Nephron (organoid): Measurements from ENCODE around the gene DNAJC10.
"Not testable (repeated sequence)": the region's sequence is repeated elsewhere in the genome, so short reads cannot be mapped to it uniquely, and the experiment has no call there.

Experiments used
- H3K27ac Mint-ChIP-seq, 3 experiments: 2 replicates each; pipeline ENCODE4 v1.8.0; 2020; ENCODE audit warnings: mixed read lengths in 3 of 3, mild to moderate bottlenecking in 2 of 3, moderate library complexity in 1 of 3
- H3K27me3 Mint-ChIP-seq: 2 replicates; pipeline ENCODE4 v1.8.0; 2021; ENCODE audit warnings: low read depth, mild to moderate bottlenecking, moderate library complexity, mixed read lengths
- H3K36me3 Mint-ChIP-seq: 2 replicates; pipeline ENCODE4 v1.8.0; 2020; ENCODE audit warnings: low read depth, mixed read lengths
- H3K4me1 Mint-ChIP-seq: 2 replicates; pipeline ENCODE4 v1.8.0; 2020; ENCODE audit warnings: mixed read lengths
- H3K4me3 Mint-ChIP-seq, 3 experiments: 2 replicates each; pipeline ENCODE4 v1.8.0; 2020; ENCODE audit warnings: mild to moderate bottlenecking in 3 of 3, mixed read lengths in 3 of 3, moderate library complexity in 2 of 3
- H3K9me3 Mint-ChIP-seq: 2 replicates; pipeline ENCODE4 v1.8.0; 2020; ENCODE audit warnings: mixed read lengths
- TF ChIP-seq, protein P1 (sequence below), 3 experiments: fragments of 200-600 bp; sonication (generic); IDR thresholded peaks; one replicate each; pipeline ENCODE4 v1.5.0; 2021; ENCODE audit warnings: antibody characterized with exemption in 3 of 3; ENCODE audit not compliant: unreplicated experiment in 3 of 3

DNAJC10 gene

GRCh38 chr2:182680837-182681236 is 35.2 kb upstream of the DNAJC10 start:
- H3K9me3 Mint-ChIP-seq = peaks cover 7% of the 10 kb centered on the region
- no peaks in the 10 kb centered on the region for H3K36me3 Mint-ChIP-seq
- H3K27ac Mint-ChIP-seq = no peak overlapping the region
- H3K27me3 Mint-ChIP-seq = peaks cover 4% of the 10 kb centered on the region
- no peaks in the 10 kb centered on the region for H3K4me1 Mint-ChIP-seq
- TF ChIP-seq, protein P1, sequence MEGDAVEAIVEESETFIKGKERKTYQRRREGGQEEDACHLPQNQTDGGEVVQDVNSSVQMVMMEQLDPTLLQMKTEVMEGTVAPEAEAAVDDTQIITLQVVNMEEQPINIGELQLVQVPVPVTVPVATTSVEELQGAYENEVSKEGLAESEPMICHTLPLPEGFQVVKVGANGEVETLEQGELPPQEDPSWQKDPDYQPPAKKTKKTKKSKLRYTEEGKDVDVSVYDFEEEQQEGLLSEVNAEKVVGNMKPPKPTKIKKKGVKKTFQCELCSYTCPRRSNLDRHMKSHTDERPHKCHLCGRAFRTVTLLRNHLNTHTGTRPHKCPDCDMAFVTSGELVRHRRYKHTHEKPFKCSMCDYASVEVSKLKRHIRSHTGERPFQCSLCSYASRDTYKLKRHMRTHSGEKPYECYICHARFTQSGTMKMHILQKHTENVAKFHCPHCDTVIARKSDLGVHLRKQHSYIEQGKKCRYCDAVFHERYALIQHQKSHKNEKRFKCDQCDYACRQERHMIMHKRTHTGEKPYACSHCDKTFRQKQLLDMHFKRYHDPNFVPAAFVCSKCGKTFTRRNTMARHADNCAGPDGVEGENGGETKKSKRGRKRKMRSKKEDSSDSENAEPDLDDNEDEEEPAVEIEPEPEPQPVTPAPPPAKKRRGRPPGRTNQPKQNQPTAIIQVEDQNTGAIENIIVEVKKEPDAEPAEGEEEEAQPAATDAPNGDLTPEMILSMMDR (IDR thresholded peaks at IDR 0.05; ENCODE audit: unreplicated experiment in 3 of 3) = no peak
- no peak overlapping the region for H3K4me3 Mint-ChIP-seq

GRCh38 chr2:182682210-182682609 is 33.8 kb upstream of the DNAJC10 start:
- no peaks in the 10 kb centered on the region for H3K4me1 Mint-ChIP-seq
- H3K4me3 Mint-ChIP-seq = no peak overlapping the region
- H3K27ac Mint-ChIP-seq = no peak overlapping the region
- H3K27me3 Mint-ChIP-seq = peaks cover 4% of the 10 kb centered on the region
- peaks cover 3% of the 10 kb centered on the region for H3K9me3 Mint-ChIP-seq
- TF ChIP-seq, protein P1 (IDR thresholded peaks at IDR 0.05; ENCODE audit: unreplicated experiment in 3 of 3) = no peak
- H3K36me3 Mint-ChIP-seq = no peaks in the 10 kb centered on the region

GRCh38 chr2:182685559-182685958 is 30.5 kb upstream of the DNAJC10 start:
- H3K27ac Mint-ChIP-seq = no peak overlapping the region
- no peak overlapping the region for H3K4me3 Mint-ChIP-seq
- TF ChIP-seq, protein P1 (IDR thresholded peaks at IDR 0.05; ENCODE audit: unreplicated experiment in 3 of 3) = no peak
- peaks cover 3% of the 10 kb centered on the region for H3K9me3 Mint-ChIP-seq
- H3K27me3 Mint-ChIP-seq = peaks cover 4% of the 10 kb centered on the region
- no peaks in the 10 kb centered on the region for H3K36me3 Mint-ChIP-seq
- H3K4me1 Mint-ChIP-seq = no peaks in the 10 kb centered on the region

GRCh38 chr2:182686763-182687162 is 29.3 kb upstream of the DNAJC10 start:
- not testable (repeated sequence) for H3K4me1 Mint-ChIP-seq, H3K4me3 Mint-ChIP-seq, H3K9me3 Mint-ChIP-seq, H3K27me3 Mint-ChIP-seq, H3K36me3 Mint-ChIP-seq, H3K27ac Mint-ChIP-seq

DNA sequence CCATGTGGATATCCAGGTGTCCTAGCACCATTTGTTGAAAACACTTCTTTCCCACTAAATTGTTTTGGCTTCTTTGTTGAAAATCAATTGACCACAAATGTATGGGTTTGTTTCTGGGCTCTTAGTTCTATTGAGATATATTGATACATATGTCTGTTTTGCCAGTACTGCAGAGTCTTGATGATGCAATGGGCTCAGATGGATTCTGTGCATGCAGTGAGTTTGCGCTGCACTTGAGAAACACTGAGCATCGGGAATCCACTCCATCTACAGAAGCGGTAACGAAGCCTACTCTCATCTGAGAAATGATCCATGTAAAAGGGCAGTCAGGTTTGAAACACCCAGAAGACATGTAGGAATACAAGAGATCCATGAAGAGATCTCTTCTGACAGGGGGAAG is 21.9 kb upstream of the DNAJC10 start:
- Mint-ChIP-seq H3K4me3 (no peak overlapping the region), H3K9me3 (no peaks in the 10 kb centered on the region), H3K27ac (no peak overlapping the region), H3K27me3 (peaks cover 3% of the 10 kb centered on the region), H3K4me1 (no peaks in the 10 kb centered on the region), H3K36me3 (no peaks in the 10 kb centered on the region)
- TF ChIP-seq, protein P1 (IDR thresholded peaks at IDR 0.05; ENCODE audit: unreplicated experiment in 3 of 3) = no peak

DNA sequence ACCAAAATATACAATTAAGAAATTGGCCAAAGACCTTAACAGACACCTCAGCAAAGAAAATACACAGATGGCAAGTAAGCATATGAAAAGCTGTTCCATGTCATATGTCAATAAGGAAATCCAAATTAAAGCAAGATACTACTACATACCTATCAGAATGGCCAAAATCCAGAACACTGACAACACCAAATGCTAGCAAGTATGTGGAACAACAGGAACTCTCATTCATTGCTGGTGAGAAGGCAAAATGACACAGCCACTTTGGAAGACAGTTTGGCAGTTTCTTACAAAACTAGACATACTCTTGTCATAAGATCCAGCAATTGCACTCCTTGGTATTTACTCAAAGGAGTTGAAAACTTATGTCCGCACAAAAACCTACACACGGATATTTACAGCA is 20.3 kb upstream of the DNAJC10 start:
- Mint-ChIP-seq H3K4me1 (no peaks in the 10 kb centered on the region), H3K27ac (no peak overlapping the region), H3K36me3 (no peaks in the 10 kb centered on the region), H3K4me3 (no peak overlapping the region), H3K27me3 (peaks cover 3% of the 10 kb centered on the region), H3K9me3 (no peaks in the 10 kb centered on the region)
- TF ChIP-seq, protein P1 (IDR thresholded peaks at IDR 0.05; ENCODE audit: unreplicated experiment in 3 of 3) = no peak
